ENCODE data around the gene FAM174B. TPM values are rescaled to one million over a fixed set of nuclear protein-coding genes. Genes with fewer than 3 reads are reported as not detected.

Gene FAM174B
- total and polyA plus RNA-seq, 2 donors (not counting 1 experiment from before 2014, with no cell fraction given): 0.03 to 1.9 TPM

GRCh38 chr15:92602267-92602593, 53.3 kb downstream of the FAM174B start:
- Histone ChIP-seq H3K4me1 (ENCODE audit: control insufficient read depth in 2 of 2, insufficient read depth in 2 of 2, low read length in 2 of 2) (no peaks in the 10 kb centered on the region), H3K27ac (ENCODE audit: low read length in 2 of 2) (no peak overlapping the region), H3K9me3 (ENCODE audit: control extremely low read depth in 1 of 3, control insufficient read depth in 2 of 3, insufficient read depth in 1 of 3, low read length in 2 of 3) (peaks cover 0 to 9% (median 0%) of the 10 kb centered on the region in 3 donors), H3K79me2 (ENCODE audit: control insufficient read depth, insufficient read depth, low read length) (no peaks in the 10 kb centered on the region), H3K36me3 (replicated peaks in 1 of 2; ENCODE audit: control extremely low read depth in 1 of 2, control insufficient read depth in 1 of 2, extremely low read depth in 1 of 2, insufficient read depth in 2 of 2, low read length in 1 of 2) (no peaks in the 10 kb centered on the region), H2AFZ (ENCODE audit: insufficient read depth, low read depth, low read length, poor library complexity, severe bottlenecking) (no peak overlapping the region), H3K4me2 (replicated peaks; ENCODE audit: low read depth, low read length, poor library complexity, severe bottlenecking) (no peak overlapping the region), H3K9ac (ENCODE audit: low read length) (no peak overlapping the region), H3K4me3 (ENCODE audit: control extremely low read depth in 1 of 5, extremely low read depth in 1 of 5, insufficient read depth in 1 of 5, low read depth in 2 of 5, low read length in 4 of 5) (no peak overlapping the region), H4K20me1 (ENCODE audit: control insufficient read depth, insufficient read depth, low read length, poor library complexity, severe bottlenecking) (no peaks in the 10 kb centered on the region), H3K27me3 (replicated peaks in 1 of 4; ENCODE audit: control extremely low read depth in 1 of 4, control insufficient read depth in 3 of 4, insufficient read depth in 4 of 4, low read length in 3 of 4) (no peaks in the 10 kb centered on the region)
- intact Hi-C loops (cut with micrococcal nuclease): no loop called here
- Mint-ChIP-seq H3K4me3 (no peak overlapping the region), H3K4me1 (no peaks in the 10 kb centered on the region), H3K27ac (no peak overlapping the region), H3K27me3 (peaks cover 5% of the 10 kb centered on the region), H3K9me3 (ENCODE audit: insufficient read depth) (no peaks in the 10 kb centered on the region)
- ChIA-PET POLR2A (no interaction called here), CTCF (no interaction called here)
- TF ChIP-seq EZH2 (IDR thresholded peaks at IDR 0.05; ENCODE audit: borderline replicate concordance, insufficient read depth, low read depth, low read length, poor library complexity, severe bottlenecking) (no peak), CTCF (IDR thresholded peaks at IDR 0.05) (no peak)
- ATAC-seq (ENCODE audit: low read depth): no peak
- no peak for DNase-seq
- WGBS (ENCODE audit: insufficient coverage): no CpG with 5 or more reads among the region's 2 CpGs

- no peaks in the 10 kb centered on the region for H3K79me2 ChIP-seq (ENCODE audit: control insufficient read depth, insufficient read depth, low read length)
- 86% methylated on average over 2 of the region's 3 CpGs for WGBS (ENCODE audit: insufficient coverage)
- no peak overlapping the region for H3K4me2 ChIP-seq (replicated peaks; ENCODE audit: low read depth, low read length, poor library complexity, severe bottlenecking)
- peaks cover 0 to 9% (median 0%) of the 10 kb centered on the region in 3 donors for H3K9me3 ChIP-seq (ENCODE audit: control extremely low read depth in 1 of 3, control insufficient read depth in 2 of 3, insufficient read depth in 1 of 3, low read length in 2 of 3)
- H3K27ac ChIP-seq (ENCODE audit: low read length in 2 of 2): no peak overlapping the region
- DNase-seq (no peak), ATAC-seq (ENCODE audit: low read depth) (no peak)
- no peaks in the 10 kb centered on the region for H4K20me1 ChIP-seq (ENCODE audit: control insufficient read depth, insufficient read depth, low read length, poor library complexity, severe bottlenecking)
- H3K9ac ChIP-seq (ENCODE audit: low read length): no peak overlapping the region
- intact Hi-C loops (cut with micrococcal nuclease): no loop called here
- Mint-ChIP-seq H3K27me3 (peaks cover 8% of the 10 kb centered on the region), H3K4me1 (no peaks in the 10 kb centered on the region), H3K9me3 (ENCODE audit: insufficient read depth) (no peaks in the 10 kb centered on the region), H3K4me3 (no peak overlapping the region), H3K27ac (no peak overlapping the region)
- no peak overlapping the region for H2AFZ ChIP-seq (ENCODE audit: insufficient read depth, low read depth, low read length, poor library complexity, severe bottlenecking)
- H3K4me1 ChIP-seq (ENCODE audit: control insufficient read depth in 2 of 2, insufficient read depth in 2 of 2, low read length in 2 of 2): no peaks in the 10 kb centered on the region
- no peaks in the 10 kb centered on the region for H3K36me3 ChIP-seq (replicated peaks in 1 of 2; ENCODE audit: control extremely low read depth in 1 of 2, control insufficient read depth in 1 of 2, extremely low read depth in 1 of 2, insufficient read depth in 2 of 2, low read length in 1 of 2)
- no peak overlapping the region for H3K4me3 ChIP-seq (ENCODE audit: control extremely low read depth in 1 of 5, extremely low read depth in 1 of 5, insufficient read depth in 1 of 5, low read depth in 2 of 5, low read length in 4 of 5)
- POLR2A ChIA-PET: no interaction called here
- TF ChIP-seq CTCF (IDR thresholded peaks at IDR 0.05): no peak
- no peak for TF ChIP-seq EZH2 (IDR thresholded peaks at IDR 0.05; ENCODE audit: borderline replicate concordance, insufficient read depth, low read depth, low read length, poor library complexity, severe bottlenecking)
- CTCF ChIA-PET: no interaction called here
- no peaks in the 10 kb centered on the region for H3K27me3 ChIP-seq (replicated peaks in 1 of 4; ENCODE audit: control extremely low read depth in 1 of 4, control insufficient read depth in 3 of 4, insufficient read depth in 4 of 4, low read length in 3 of 4)
These were observed 53.8 kb downstream of the FAM174B start for GRCh38 chr15:92601592-92602266.
